GM21737 (cell line): ENCODE measurements around the gene EDARADD.
"Not testable (repeated sequence)": the region's sequence is repeated elsewhere in the genome, so short reads cannot be mapped to it uniquely, and the experiment has no call there.

Experiments used
- ATAC-seq: cut with Tn5 transposase; IDR thresholded peaks from one replicate; pipeline ENCODE4 v1.9.1; 2021; ENCODE audit warnings: mild to moderate bottlenecking, moderate library complexity; ENCODE audit not compliant: unreplicated experiment

Gene EDARADD

GRCh38 chr1:236484310-236484971, 90.4 kb downstream of the EDARADD start:
- no peak for ATAC-seq

- ATAC-seq = no peak
Observed at GRCh38 chr1:236486356-236487002, 92.4 kb downstream of the EDARADD start.

GRCh38 chr1:236489161-236489560, 95.1 kb downstream of the EDARADD start:
- not testable (repeated sequence) for ATAC-seq

- ATAC-seq = no peak
Observed at GRCh38 chr1:236489710-236490377, 95.8 kb downstream of the EDARADD start.

GRCh38 chr1:236491469-236492136, 97.5 kb downstream of the EDARADD start:
- no peak for ATAC-seq

- no peak for ATAC-seq
Observed at GRCh38 chr1:236492378-236492777, 98.3 kb downstream of the EDARADD start.

GRCh38 chr1:236494082-236494481, 100.0 kb downstream of the EDARADD start:
- no peak for ATAC-seq

- no peak for ATAC-seq
Observed at GRCh38 chr1:236494586-236495466, 100.7 kb downstream of the EDARADD start.

GRCh38 chr1:236495467-236496112, 101.5 kb downstream of the EDARADD start:
- no peak for ATAC-seq

- ATAC-seq = no peak
Observed at GRCh38 chr1:236497908-236498307, 103.8 kb downstream of the EDARADD start.

GRCh38 chr1:236501093-236501492, 107.0 kb downstream of the EDARADD start:
- ATAC-seq = no peak

GRCh38 chr1:236502579-236502971, 108.5 kb downstream of the EDARADD start:
- no peak for ATAC-seq

GRCh38 chr1:236502972-236503639, 109.0 kb downstream of the EDARADD start:
- no peak for ATAC-seq

- ATAC-seq = not testable (repeated sequence)
Observed at GRCh38 chr1:236504338-236504737, 110.3 kb downstream of the EDARADD start.

GRCh38 chr1:236507022-236507700, 113.1 kb downstream of the EDARADD start:
- no peak for ATAC-seq

- no peak for ATAC-seq
Observed at GRCh38 chr1:236508593-236509027, 114.5 kb downstream of the EDARADD start.

- no peak for ATAC-seq
Observed at GRCh38 chr1:236509203-236509602, 115.1 kb downstream of the EDARADD start.

GRCh38 chr1:236509647-236510401, 115.7 kb downstream of the EDARADD start:
- ATAC-seq = no peak
